ENCODE data around the gene TNS3. TPM values are rescaled to one million over a fixed set of nuclear protein-coding genes. Genes with fewer than 3 reads are reported as not detected.

The TNS3 gene
- total and polyA plus RNA-seq, 9 of the 15 experiments (the other 6 are each of a cell fraction or from before 2014, with no cell fraction given), result 0.20 TPM; not detected in 8

GRCh38 chr7:47347346-47347745, 234.6 kb downstream of the TNS3 start:
- POLR2A ChIA-PET, result interaction anchor here (0.6 to 0.7 kb wide), 3 partner anchors 9 to 70 kb away, joined by 3 read pairs; no protein-coding TSS in a partner anchor

More at GRCh38 chr7:47347346-47347745, 234.6 kb downstream of the TNS3 start:
- no peak overlapping the region for H2AFZ ChIP-seq (ENCODE audit: low read depth, low read length)
- H3K9ac ChIP-seq (ENCODE audit: insufficient read depth in 1 of 2, low read depth in 2 of 2, low read length in 2 of 2), result no peak overlapping the region
- intact Hi-C loops (cut with micrococcal nuclease), result no loop called here
- ATAC-seq (no peak), FAIRE-seq (no peak), DNase-seq (ENCODE audit: extremely low read depth in 1 of 4, low spot score in 3 of 4) (no peak)
- CTCF ChIA-PET (ENCODE audit: low intra/inter-chr PET ratio), result no interaction called here
- H3K27me3 ChIP-seq (ENCODE audit: control insufficient read depth in 2 of 2, insufficient read depth in 2 of 2, low read length in 2 of 2), result peaks cover 29 to 71% of the 10 kb centered on the region in 2 experiments
- BruUV-seq (replicated peaks), result no TSS peak
- no peaks in the 10 kb centered on the region for H3K36me3 ChIP-seq (ENCODE audit: control insufficient read depth, insufficient read depth, low read length)
- H3K27ac ChIP-seq (ENCODE audit: extremely low read depth, low read depth, low read length), result no peak overlapping the region
- no peaks in the 10 kb centered on the region for H3K9me1 ChIP-seq (ENCODE audit: control insufficient read depth, insufficient read depth, low read length)
- no peaks in the 10 kb centered on the region for H3K9me3 ChIP-seq (replicated peaks; ENCODE audit: control insufficient read depth, insufficient read depth, low read depth, low read length)
- H4K20me1 ChIP-seq (replicated peaks; ENCODE audit: control insufficient read depth, insufficient read depth, low read length), result no peaks in the 10 kb centered on the region; the same call in 1 of the 2 replicates
- no peak overlapping the region for H3K4me2 ChIP-seq (ENCODE audit: insufficient read depth, low read length)
- WGBS (ENCODE audit: insufficient coverage, low coverage, missing lambda C conversion rate), result 1% methylated on average over 6 of the region's 6 CpGs
- H3K4me1 ChIP-seq (replicated peaks in 1 of 2; ENCODE audit: control insufficient read depth in 2 of 2, insufficient read depth in 2 of 2, low read length in 2 of 2), result no peaks in the 10 kb centered on the region; a peak in 1 of 5 replicates
- H3K4me3 ChIP-seq, result no peak overlapping the region
- TF ChIP-seq ZNF384 (IDR thresholded peaks at IDR 0.05; ENCODE audit: low read depth, low read length) (no peak), JUND (IDR thresholded peaks at IDR 0.05; ENCODE audit: borderline replicate concordance, low read depth, low read length) (no peak), JUND (tag; IDR thresholded peaks at IDR 0.05; ENCODE audit: borderline replicate concordance, low read depth, low read length) (no peak), CUX1 (CRISPR knock-in tag; IDR thresholded peaks at IDR 0.05) (no peak), ZNF395 (CRISPR knock-in tag; IDR thresholded peaks at IDR 0.05) (no peak), PRMT5 (CRISPR knock-in tag; IDR thresholded peaks at IDR 0.05) (no peak), ZBTB8A (IDR thresholded peaks at IDR 0.05; ENCODE audit: partially characterized antibody) (no peak)
- no peaks in the 10 kb centered on the region for H3K79me2 ChIP-seq (ENCODE audit: control insufficient read depth, insufficient read depth, low read length)
- in situ Hi-C loops (cut with MboI), result no loop called here
